Astrocyte (in vitro differentiated cells and primary cell): ENCODE results near the gene NOL7. TPM values are rescaled to one million over a fixed set of nuclear protein-coding genes. Genes with fewer than 3 reads are reported as not detected.

ENCODE experiments used
- DNase-seq: peaks from one replicate; pipeline ENCODE4 v3.0.0-alpha.2; 2010; ENCODE audit warnings: low read depth
- FAIRE-seq: peaks from 2 replicates; lab custom pipeline; 2011; peaks lifted over from hg19 to GRCh38; lab: Jason Lieb, UNC
- H2AFZ ChIP-seq: 2 replicates; pipeline ENCODE4 v1.6.0; 2012; ENCODE audit warnings: low read depth, low read length, inconsistent platforms
- H3K27ac ChIP-seq: 2 replicates; pipeline ENCODE4 v1.5.1; 2011; ENCODE audit warnings: low read depth, low read length, inconsistent platforms
- H3K27me3 ChIP-seq: 2 replicates; pipeline ENCODE4 v1.6.0; 2011; ENCODE audit warnings: low read length, inconsistent platforms; ENCODE audit not compliant: insufficient read depth
- H3K36me3 ChIP-seq: 2 replicates; pipeline ENCODE4 v1.5.1; 2011; ENCODE audit warnings: low read length, inconsistent platforms; ENCODE audit not compliant: insufficient read depth
- H3K4me1 ChIP-seq: 2 replicates; pipeline ENCODE4 v1.5.1; 2011; ENCODE audit warnings: low read length, inconsistent platforms; ENCODE audit not compliant: insufficient read depth
- H3K4me2 ChIP-seq: 2 replicates; pipeline ENCODE4 v1.6.0; 2012; ENCODE audit warnings: low read length, inconsistent platforms
- H3K4me3 ChIP-seq: 2 replicates; pipeline ENCODE4 v1.5.1; 2011; ENCODE audit warnings: low read depth, mild to moderate bottlenecking, low read length, inconsistent platforms; ENCODE audit not compliant: insufficient read depth
- H3K79me2 ChIP-seq: 2 replicates; pipeline ENCODE4 v1.6.0; 2012; ENCODE audit warnings: mild to moderate bottlenecking, low read length, inconsistent platforms; ENCODE audit not compliant: insufficient read depth
- H3K9ac ChIP-seq: 2 replicates; pipeline ENCODE4 v1.6.0; 2012; ENCODE audit warnings: mild to moderate bottlenecking, low read length, inconsistent platforms
- H3K9me3 ChIP-seq: 2 replicates; pipeline ENCODE4 v1.5.1; 2012; ENCODE audit warnings: low read depth, mild to moderate bottlenecking, low read length, inconsistent platforms; ENCODE audit not compliant: insufficient read depth
- H4K20me1 ChIP-seq: 2 replicates; pipeline ENCODE4 v1.6.0; 2012; ENCODE audit warnings: low read length, inconsistent platforms; ENCODE audit not compliant: insufficient read depth
- H3K27ac Mint-ChIP-seq: one replicate; pipeline ENCODE4 v1.8.0; 2021; ENCODE audit warnings: mild to moderate bottlenecking, mixed read lengths; ENCODE audit not compliant: unreplicated experiment
- H3K27me3 Mint-ChIP-seq: one replicate; pipeline ENCODE4 v1.8.0; 2021; ENCODE audit warnings: low read depth, mixed read lengths; ENCODE audit not compliant: unreplicated experiment
- H3K36me3 Mint-ChIP-seq: one replicate; pipeline ENCODE4 v1.8.0; 2021; ENCODE audit warnings: low read depth, mixed read lengths; ENCODE audit not compliant: unreplicated experiment
- H3K4me1 Mint-ChIP-seq: one replicate; pipeline ENCODE4 v1.8.0; 2021; ENCODE audit warnings: low read depth, mixed read lengths; ENCODE audit not compliant: unreplicated experiment
- H3K4me3 Mint-ChIP-seq: one replicate; pipeline ENCODE4 v1.8.0; 2021; ENCODE audit warnings: mild to moderate bottlenecking, moderate library complexity, mixed read lengths; ENCODE audit not compliant: unreplicated experiment
- H3K9me3 Mint-ChIP-seq: one replicate; pipeline ENCODE4 v1.8.0; 2021; ENCODE audit warnings: mild to moderate bottlenecking, mixed read lengths; ENCODE audit not compliant: unreplicated experiment
- CTCF ChIP-seq: IDR thresholded peaks from 2 replicates; pipeline ENCODE4 v1.5.1; 2011; ENCODE audit warnings: low read depth, mild to moderate bottlenecking, inconsistent platforms, low read length, moderate library complexity; ENCODE audit not compliant: insufficient read depth
- EZH2 ChIP-seq: IDR thresholded peaks from 2 replicates; pipeline ENCODE4 v1.6.1; 2012; ENCODE audit warnings: mild to moderate bottlenecking, low read length, inconsistent platforms; ENCODE audit not compliant: insufficient read depth
- total RNA-seq: library from RNA; stranded (reverse); gene quantifications from 2 replicates; pipeline ENCODE4 v1.2.1, GENCODE V29; 2021

Gene NOL7
- total RNA-seq, 1 donor from 2014 or later, result 63.7 TPM

- Mint-ChIP-seq H3K27ac (peak overlapping the region; percentile 69), H3K4me3 (no peak overlapping the region), H3K27me3 (no peaks in the 10 kb centered on the region), H3K4me1 (peaks cover 5% of the 10 kb centered on the region), H3K36me3 (peaks cover 16% of the 10 kb centered on the region), H3K9me3 (peaks cover 3% of the 10 kb centered on the region)
- Histone ChIP-seq H3K9me3 (no peaks in the 10 kb centered on the region), H3K36me3 (peaks cover 5% of the 10 kb centered on the region), H4K20me1 (no peaks in the 10 kb centered on the region), H3K79me2 (no peaks in the 10 kb centered on the region), H3K4me1 (no peaks in the 10 kb centered on the region), H2AFZ (no peak overlapping the region), H3K27me3 (no peaks in the 10 kb centered on the region), H3K27ac (no peak overlapping the region), H3K4me3 (no peak overlapping the region), H3K4me2 (no peak overlapping the region), H3K9ac (no peak overlapping the region)
- DNase-seq, result no peak
- TF ChIP-seq CTCF (no peak), EZH2 (no peak)
- no peak for FAIRE-seq
These were observed 9.5 kb upstream of the NOL7 start for GRCh38 chr6:13605634-13606033.

GRCh38 chr6:13611715-13612114, 3.4 kb upstream of the NOL7 start:
- Histone ChIP-seq H4K20me1 (peaks cover 13% of the 10 kb centered on the region), H3K9ac (no peak overlapping the region), H3K36me3 (peaks cover 2% of the 10 kb centered on the region), H3K79me2 (peaks cover 28% of the 10 kb centered on the region), H3K4me3 (no peak overlapping the region), H2AFZ (no peak overlapping the region), H3K27me3 (no peaks in the 10 kb centered on the region), H3K4me1 (peaks cover 9% of the 10 kb centered on the region), H3K4me2 (no peak overlapping the region), H3K27ac (no peak overlapping the region), H3K9me3 (no peaks in the 10 kb centered on the region)
- FAIRE-seq (no peak), DNase-seq (no peak)
- no peak overlapping the region for H3K4me3 Mint-ChIP-seq
- no peak for TF ChIP-seq CTCF
- TF ChIP-seq EZH2, result no peak
- H3K36me3 Mint-ChIP-seq, result peaks cover 5% of the 10 kb centered on the region
- H3K27ac Mint-ChIP-seq, result no peak overlapping the region
- peaks cover 11% of the 10 kb centered on the region for H3K4me1 Mint-ChIP-seq
- no peaks in the 10 kb centered on the region for H3K27me3 Mint-ChIP-seq
- no peaks in the 10 kb centered on the region for H3K9me3 Mint-ChIP-seq

- H3K4me1 Mint-ChIP-seq, result peaks cover 20% of the 10 kb centered on the region
These were observed 2.0 kb upstream of the NOL7 start for GRCh38 chr6:13613029-13613594.

More at GRCh38 chr6:13613029-13613594, 2.0 kb upstream of the NOL7 start:
- DNase-seq (no peak), FAIRE-seq (no peak)
- peaks cover 13% of the 10 kb centered on the region for H3K4me1 ChIP-seq
- H3K4me2 ChIP-seq, result peak overlapping the region; percentile 88
- Mint-ChIP-seq H3K9me3 (no peaks in the 10 kb centered on the region), H3K36me3 (peaks cover 4% of the 10 kb centered on the region), H3K27ac (no peak overlapping the region), H3K4me3 (peak overlapping the region; percentile 62), H3K27me3 (no peaks in the 10 kb centered on the region)
- no peak overlapping the region for H3K4me3 ChIP-seq
- H3K9ac ChIP-seq, result no peak overlapping the region
- no peak overlapping the region for H2AFZ ChIP-seq
- no peaks in the 10 kb centered on the region for H3K9me3 ChIP-seq
- peaks cover 41% of the 10 kb centered on the region for H3K79me2 ChIP-seq
- no peaks in the 10 kb centered on the region for H3K27me3 ChIP-seq
- H3K27ac ChIP-seq, result no peak overlapping the region
- H3K36me3 ChIP-seq, result peaks cover 13% of the 10 kb centered on the region
- TF ChIP-seq CTCF (no peak), EZH2 (no peak)
- peaks cover 22% of the 10 kb centered on the region for H4K20me1 ChIP-seq
